ENCODE results near the gene CRBN. TPM values are rescaled to one million over a fixed set of nuclear protein-coding genes. Genes with fewer than 3 reads are reported as not detected.

The CRBN gene
- polyA plus RNA-seq, 3 donors, result 65.0 to 79.2 (median 70.5) TPM

Other genes with a start within 250 kb of the CRBN start
- under 1 TPM; 0.32 to 0.79 (median 0.65) TPM for gene IL5RA, start 69.3 kb downstream of the CRBN start, polyA plus RNA-seq (ENCODE audit: insufficient read length in 3 of 3)
- gene TRNT1, start 52.8 kb downstream of the CRBN start, polyA plus RNA-seq (ENCODE audit: insufficient read length in 3 of 3), result 10 to 100 TPM; 27.7 to 46.4 (median 37.5) TPM